Activated CD4-positive, alpha-beta T cell treated with anti-CD3 and anti-CD28 coated beads, Interleukin-10, Interleukin-2, amounts not matched to agents 100 ng/mL and 50 ng/mL, durations not matched to agents 16 hours and 8 hours (primary cell): ENCODE results near the gene ZNF639.
"Not testable (repeated sequence)": the region's sequence is repeated elsewhere in the genome, so short reads cannot be mapped to it uniquely, and the experiment has no call there.

Source experiments
- DNase-seq: peaks from one replicate; pipeline ENCODE4 v3.0.0-alpha.2; 2020

ZNF639 gene

DNA sequence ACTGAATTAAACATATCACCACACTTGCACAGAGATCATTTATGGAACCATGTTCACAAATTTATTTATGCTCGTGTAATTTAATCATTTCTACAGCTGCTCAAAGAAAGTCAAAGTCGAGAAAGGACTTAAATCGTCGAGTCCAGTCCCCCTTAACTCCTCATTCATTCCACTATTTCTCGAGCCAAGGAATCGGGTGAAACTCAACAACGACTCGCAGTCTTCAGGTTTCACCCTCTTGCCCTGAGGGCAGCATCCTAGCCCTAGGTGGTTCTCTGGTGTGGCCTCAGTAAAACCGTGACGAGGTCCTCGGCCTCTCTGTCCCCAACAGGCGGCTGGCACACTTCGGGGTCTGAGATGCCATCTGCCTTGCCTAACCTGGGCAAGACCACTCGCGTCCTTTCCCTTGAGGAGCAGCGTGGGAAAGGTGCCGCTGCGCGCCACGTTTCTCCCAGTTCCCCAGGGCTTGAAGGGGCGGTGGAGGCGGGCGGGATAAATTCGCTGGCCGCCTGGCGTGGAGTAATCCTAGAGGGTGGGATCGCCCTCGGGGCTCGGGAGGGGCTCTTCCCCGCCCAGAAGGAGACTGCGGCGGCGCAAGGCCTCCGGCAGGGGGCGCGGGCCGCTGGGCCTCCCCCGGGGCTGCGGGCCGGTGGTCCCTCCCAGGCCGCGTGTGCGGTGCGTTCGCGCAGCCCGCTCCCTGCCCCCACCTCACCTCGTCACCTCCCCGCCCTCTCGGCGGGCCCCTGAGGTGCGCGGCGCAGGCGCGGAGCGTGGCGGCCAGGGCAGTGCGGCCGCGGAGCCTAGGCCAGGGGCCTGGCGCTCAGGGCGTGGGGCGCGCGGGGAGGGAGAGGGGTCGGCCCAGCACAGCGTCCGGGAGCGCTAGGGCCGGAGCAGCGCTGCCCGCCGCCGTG lies at the start of gene ZNF639:
TSS of gene ZNF639 (plus strand) at position 746 of the 911 bp plus-strand sequence. CDS start 5,263 bp downstream, outside the sequence.
- DNase-seq = peak; percentile 89

DNA sequence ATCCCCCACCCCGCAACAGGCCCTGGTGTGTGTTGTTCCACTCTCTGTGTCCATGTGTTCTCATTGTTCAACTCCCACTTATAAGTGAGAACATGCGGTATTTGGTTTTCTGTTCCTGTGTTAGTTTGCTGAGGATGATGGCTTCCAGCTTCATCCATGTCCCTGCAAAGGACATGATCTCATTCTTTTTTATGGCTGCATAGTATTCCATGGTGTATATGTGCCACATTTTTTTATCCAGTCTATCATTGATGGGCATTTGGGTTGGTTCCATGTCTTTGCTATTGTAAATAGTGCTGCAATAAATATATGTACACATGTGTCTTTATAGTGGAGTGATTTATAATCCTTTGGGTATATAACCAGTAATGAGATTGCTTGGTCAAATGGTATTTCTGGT lies 48.4 kb upstream of the ZNF639 start:
- DNase-seq = not testable (repeated sequence)

GRCh38 chr3:179276001-179276400 lies 46.8 kb upstream of the ZNF639 start:
- no peak for DNase-seq

DNA sequence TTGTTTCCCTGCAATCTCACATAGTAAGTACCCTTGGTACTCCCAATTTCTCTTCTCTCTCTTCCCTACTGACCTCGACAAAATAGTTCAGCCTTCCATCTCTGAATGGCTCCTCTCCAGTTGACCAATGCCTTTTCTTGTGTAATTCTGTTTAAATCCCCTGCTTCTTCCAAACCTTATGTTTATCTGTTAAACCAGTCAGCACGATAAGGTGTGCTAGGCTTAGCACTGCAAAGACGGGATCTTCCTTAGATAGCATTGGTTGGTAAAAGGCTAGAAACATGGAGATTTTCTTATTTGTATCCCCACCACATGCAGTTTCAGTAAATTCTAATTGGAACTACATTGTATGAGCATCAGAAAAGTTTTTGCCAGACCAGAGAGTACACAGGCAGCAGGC lies 46.1 kb upstream of the ZNF639 start:
- no peak for DNase-seq

DNA sequence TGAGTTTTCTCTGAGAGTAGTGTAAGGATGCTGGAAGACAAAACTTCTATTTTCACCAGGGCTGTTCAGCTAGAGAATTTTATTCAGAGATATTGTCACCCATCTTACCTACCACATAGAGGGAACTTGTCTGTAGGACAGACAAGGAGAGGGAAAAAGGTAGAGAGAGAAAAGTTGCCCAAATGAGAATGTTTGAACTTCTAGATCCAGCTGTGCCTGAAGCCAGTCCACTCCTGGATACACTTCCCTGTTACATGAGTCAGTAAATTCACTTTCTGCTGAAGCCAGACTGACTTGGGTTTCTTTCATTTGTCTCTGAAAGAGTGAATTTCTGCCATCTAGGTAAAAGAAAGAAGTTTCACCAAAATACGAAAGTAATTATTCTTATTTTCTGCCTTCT lies 44.7 kb upstream of the ZNF639 start:
- no peak for DNase-seq

DNA sequence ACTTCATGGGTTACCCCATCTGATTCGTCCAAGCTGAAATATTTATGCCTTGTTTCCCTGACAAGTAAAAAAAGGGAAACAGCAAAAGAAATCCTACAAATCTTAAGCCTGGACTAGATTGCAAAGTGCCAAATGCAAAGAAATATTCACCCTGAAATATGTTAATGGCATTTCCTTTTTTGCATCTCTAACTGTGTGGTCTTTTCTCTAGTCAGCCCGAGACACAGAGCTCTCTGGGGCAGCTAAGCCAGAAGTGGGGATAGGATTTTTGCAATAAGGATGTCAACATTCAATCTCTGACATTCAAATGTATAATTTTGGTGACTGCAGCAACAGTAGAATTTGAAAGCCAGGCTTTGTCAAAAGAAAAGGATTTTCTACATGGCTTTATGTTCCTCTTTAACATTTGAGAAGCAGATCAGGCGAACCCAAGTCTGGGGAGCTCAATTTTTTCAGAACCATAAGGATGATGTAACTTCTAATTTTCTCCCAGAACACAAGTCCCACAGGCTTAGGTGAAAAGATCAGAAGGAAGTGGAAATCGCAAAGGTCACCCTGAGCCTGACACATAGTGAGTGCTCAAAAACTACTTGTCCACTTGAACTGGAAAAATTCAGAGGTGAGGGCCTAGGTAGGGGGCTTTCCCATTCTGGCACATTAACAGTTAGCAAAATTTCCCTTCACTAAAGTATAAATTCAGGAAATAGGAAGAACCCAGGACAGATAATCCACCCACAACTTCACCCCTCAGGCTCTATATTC lies 43.7 kb upstream of the ZNF639 start:
- no peak for DNase-seq

DNA sequence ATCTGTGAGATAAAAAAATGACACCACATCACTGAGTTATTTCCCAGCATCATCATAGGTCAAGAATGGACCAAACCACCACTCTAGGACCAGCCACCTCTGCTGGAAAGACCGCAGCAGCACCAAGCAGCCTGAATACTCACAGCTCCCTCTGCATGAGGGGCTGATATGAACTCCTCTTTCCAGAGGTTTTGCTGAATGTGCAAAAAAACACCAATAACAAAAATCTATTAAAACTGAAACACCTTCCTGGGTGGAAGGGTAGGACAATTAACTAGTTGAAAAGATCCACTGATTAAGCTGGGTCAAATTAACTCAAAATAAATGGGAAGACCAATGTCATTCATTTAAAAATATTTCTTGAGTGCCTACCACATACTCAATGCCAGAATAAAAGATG lies 43.0 kb upstream of the ZNF639 start:
- no peak for DNase-seq

DNA sequence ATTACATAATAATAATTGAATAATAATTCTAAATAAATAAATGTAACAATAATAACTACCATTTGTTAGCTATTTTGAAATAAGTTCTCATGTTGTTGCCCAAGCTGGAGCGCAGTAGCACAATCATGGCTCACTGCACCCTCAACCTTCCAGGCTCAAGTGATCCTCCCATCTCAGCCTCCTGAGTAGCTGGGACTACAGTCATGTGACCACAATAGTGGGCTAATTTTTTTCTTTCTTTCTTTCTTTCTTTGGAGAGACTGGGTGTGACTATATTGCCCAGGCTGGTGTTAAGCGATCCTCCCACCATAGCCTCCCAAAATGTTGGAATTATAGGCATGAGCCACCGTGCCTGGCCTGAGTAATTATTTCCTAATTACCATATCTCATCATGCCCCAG lies 41.0 kb upstream of the ZNF639 start:
- no peak for DNase-seq

GRCh38 chr3:179286331-179286730 lies 36.5 kb upstream of the ZNF639 start:
- DNase-seq = no peak

GRCh38 chr3:179288845-179289244 lies 34.0 kb upstream of the ZNF639 start:
- no peak for DNase-seq

DNA sequence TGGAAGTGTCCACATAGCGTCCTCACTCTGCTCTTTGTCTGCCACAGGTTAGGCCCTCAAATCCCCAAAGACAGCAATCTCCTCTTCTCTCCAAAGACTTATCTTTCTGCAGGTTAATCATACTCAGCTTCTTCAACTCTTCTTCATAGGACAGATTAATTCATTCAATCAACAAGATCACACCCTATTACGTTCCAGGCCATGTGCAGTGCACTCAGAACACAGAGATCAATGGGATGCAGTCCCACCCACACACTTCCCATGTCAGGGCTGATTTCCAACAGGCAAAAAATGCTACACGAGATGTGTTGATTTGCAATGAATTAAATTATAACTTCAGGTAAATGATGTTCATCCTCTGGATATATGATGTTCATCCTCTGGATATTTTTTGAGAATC lies 33.5 kb upstream of the ZNF639 start:
- DNase-seq = no peak

DNA sequence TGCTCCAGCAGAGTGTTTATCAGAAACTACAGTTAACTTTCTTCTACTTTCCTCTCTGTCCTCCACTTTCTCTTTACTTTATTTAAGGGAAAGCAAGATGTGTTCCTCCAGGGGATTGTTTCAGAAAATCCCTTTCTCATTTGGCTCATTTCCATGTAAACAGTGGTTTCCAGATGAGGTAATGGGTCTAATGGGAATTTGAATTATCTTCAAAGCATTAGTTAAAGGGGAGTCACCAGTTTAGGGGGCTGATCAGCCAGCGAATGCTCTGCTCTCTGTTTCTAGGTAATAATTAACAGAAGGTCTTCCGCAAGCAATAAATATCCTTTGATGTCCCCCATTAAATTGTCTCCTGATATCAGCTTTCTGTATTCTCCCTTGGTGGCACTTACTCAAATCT lies 30.4 kb upstream of the ZNF639 start:
- DNase-seq = no peak

DNA sequence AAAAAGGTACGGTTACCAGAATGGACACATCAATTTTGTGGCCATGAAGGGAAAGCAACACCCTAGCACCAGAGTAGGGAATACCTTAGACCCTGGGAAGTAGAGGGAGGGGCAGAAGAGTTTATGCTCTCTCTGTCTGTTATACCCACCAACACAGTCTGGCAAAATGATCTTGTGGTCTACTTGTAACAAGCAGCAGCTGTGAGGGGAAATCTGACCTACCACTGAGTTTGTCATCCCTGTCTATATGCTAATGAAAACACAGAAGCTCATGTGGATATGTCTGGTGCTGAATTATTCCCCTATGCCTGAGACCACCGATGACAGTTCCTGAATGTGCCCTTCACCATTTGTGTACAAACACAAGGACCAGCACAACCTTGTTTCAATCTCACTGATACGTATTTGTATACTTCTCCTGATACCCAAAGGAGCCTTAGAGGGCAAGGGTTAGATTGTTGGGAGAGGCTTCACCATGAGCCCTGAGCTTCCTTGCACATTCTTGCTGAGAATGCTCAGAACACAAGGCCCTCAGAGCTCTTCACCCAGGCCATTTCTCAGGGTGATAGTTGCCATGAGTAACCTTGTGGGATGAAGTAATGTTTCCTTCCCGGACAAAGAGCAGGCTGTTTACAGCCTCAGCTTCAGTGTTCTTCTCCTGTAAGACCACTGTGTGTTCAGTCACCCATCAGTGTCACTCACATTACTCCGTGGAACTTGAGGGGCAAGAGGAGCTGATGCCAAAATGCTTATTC lies 24.7 kb upstream of the ZNF639 start:
- no peak for DNase-seq

GRCh38 chr3:179299316-179299715 lies 23.5 kb upstream of the ZNF639 start:
- DNase-seq = no peak

DNA sequence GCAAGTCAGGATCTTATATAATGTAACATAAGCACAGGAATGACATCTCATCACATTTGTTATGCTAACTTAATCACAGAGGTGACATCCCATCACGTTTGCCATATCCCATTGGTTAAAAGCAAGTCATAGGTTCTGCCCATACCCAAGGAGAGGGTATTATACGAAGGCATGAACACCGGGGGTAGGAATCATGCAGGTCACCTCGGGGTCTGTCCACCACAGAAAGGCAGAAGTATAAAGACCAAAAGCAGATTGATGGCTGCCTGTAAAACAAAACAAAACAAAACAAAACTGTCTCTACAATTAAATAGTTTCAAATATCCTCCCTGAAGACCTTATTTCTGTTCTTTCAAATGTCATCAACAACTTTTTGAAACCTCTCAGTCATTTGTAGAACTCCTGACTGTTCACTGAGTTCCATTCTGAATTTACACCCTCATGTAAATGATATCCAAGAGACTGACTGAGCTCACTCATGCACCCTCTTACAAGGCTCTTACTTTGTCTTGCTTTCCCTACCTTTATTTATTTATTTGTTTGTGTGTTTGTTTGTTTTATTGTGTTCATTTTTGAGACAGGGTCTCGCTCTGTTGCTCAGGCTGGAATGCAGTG lies 22.7 kb upstream of the ZNF639 start:
- DNase-seq = no peak

- no peak for DNase-seq
Measured at GRCh38 chr3:179301645-179302044, 21.2 kb upstream of the ZNF639 start.

DNA sequence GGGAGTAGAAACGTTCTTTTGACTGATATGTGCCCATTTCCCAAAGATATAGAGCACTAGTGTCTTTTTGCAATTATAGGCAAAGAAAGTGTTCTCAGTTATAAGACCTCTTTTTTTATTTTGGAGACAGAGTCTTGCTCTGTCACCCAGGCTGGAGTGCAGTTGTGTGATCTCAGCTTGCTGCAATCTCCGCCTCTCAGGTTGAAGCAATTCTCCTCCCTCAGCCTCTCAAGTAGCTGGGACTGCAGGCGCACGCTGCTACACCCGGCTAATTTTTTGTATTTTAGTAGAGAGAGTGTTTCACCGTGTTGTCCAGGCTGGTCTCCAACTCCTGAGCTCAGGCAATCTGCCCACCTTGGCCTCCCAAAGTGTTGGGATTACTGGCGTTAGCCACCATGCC lies 20.7 kb upstream of the ZNF639 start:
- DNase-seq = no peak

DNA sequence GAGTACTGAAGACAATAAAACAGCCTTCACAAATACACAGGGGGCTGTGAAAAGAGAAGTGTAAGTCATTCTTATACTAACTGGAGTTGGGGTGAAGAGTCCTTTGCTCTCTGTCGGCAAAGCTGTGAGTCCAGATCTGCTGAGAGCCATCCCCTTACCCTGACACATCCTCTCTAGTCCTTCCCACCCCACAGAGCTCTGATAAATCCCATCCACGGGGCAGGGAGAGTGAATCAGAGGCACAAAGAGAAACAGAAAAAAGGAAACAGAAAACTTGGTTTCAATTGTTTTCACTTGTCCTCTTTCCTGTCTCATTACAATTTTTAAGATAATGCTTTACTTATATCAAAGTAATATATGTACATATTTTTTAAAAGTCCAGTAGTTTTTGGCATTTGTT lies 18.2 kb upstream of the ZNF639 start:
- DNase-seq = no peak

- DNase-seq = not testable (repeated sequence)
Measured at GRCh38 chr3:179307362-179307761, 15.5 kb upstream of the ZNF639 start.

- no peak for DNase-seq
Measured at GRCh38 chr3:179308001-179308400, 14.8 kb upstream of the ZNF639 start.

DNA sequence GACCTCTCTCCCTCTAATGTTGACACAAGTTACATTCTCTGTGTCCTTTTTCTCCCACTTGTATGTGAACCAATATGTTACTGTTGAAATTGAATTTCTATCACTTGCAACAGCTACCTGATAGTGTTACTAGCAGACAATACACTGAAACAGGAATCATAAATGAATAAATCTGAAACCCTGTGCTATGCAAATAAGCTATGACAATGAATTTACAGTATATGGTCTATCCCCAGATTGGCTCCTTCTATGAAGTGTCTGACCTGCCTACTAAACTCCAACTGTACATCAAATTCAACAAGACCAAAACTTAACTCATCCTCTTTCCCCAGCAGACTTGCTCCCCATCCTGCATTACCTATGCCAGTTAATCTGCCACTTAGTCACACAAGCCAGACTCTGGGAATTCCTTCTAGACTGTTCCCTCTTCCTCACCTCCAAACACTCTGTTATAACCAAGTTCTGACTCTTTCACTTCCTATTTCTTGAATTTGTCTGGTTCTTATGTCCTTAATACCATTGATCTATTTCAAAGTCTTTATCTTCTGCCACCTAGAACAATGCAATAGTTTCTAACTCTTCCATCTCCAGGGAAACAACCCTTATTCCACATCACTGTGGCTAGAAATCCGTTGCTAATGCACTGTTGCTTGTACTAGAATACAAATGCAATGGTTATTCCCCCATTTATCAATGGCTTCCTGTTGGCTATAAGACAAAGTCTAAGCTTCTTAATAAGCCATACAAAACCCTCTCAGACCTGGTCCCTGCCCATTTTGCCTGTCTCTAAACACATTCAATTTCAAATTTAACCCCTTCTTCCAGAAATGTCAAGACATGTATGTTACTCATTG lies 13.4 kb upstream of the ZNF639 start:
- no peak for DNase-seq

DNA sequence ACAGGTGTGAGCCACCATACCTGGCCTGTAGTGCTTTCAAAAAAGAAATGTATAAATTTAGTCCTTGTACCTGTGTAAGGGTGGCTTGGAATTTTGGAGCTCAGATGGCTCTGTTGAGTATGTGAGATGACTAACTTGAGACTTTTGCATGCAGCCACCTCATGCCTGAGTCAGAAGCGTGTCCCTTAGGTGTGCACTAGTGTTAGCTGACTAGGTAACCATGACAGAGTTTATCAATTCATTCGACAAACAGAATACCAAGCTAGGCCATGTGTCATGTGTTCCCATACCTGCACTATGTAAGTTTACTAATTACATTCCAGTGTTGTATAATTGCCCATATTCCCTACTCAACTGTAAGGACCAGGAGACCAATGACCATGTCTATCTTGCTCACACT lies 4.0 kb upstream of the ZNF639 start:
- DNase-seq = no peak
